ENCODE data around the gene TSPO. TPM values are rescaled to one million over a fixed set of nuclear protein-coding genes. Genes with fewer than 3 reads are reported as not detected.
A peak's percentile ranks its signal among the peaks of the same experiment; 100 is the strongest.
"Not testable (repeated sequence)": the region's sequence is repeated elsewhere in the genome, so short reads cannot be mapped to it uniquely, and the experiment has no call there.

Gene TSPO
- 361 and 465 TPM in 2 replicates for total RNA-seq

- peak; percentile 55 for DNase-seq
These were observed at the start of gene TSPO for GRCh38 chr22:43151251-43152002. TSPO (plus strand) TSS chr22:43151559; CDS start chr22:43159239, 7,680 bp downstream.

GRCh38 chr22:43104056-43104625 is 47.2 kb upstream of the TSPO start:
- peak; percentile 74 for DNase-seq

DNA sequence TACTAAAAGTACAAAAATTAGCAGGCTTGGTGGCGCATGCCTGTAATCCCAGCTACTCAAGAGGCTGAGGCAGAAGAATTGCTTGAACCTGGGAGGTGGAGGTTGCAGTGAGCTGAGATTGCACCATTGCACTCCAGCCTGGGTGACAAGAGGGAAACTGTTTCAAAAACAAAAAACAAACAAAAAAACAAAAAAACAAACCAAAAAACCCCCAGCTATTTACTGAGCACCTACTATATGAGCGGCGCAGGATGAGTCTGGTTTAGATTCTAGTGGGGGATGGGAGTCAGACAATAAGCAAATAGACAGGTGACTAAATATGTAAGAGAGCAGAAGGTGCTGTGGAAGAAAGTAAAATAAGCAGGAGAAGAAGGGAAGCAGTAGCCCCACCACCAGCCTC is 46.4 kb upstream of the TSPO start:
- DNase-seq: not testable (repeated sequence)

DNA sequence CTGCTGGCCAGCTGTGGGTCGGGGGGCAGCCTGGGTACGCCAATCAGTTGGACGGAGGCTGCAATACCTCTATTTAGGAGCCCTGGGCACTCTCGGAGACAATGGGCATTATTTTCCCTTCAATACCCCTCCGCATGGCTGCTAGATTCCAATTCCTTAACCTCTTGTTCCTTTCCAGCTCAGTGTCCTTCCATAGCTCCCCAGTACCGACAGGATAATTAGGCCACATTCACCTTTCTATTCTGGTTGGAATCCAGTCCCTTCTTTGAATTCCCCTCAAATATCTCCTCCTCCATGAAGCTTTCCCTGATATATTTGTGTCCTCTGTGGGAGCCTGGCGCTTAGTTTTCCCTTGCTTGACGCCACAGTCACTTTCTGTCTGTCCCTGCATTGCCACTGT is 45.1 kb upstream of the TSPO start:
- DNase-seq: no peak

DNA sequence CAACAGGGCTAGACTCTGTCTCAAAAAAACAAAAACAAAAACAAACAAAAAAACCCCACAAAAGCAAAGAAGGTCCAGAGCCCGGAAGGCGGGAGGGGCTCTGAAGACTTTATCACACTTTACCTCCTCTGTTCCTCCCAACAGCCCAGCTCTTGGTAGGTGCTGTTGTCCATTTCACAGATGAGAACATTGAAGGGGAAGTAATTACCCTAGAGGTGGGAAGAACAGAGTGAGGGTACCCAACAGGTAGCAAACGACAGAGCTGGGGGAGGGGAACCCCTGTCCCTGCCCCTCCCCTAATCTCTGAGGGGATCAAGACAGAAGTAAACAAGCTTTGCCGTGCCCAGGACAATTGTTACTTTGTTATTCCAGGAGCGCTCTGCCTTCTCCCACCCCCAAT is 41.8 kb upstream of the TSPO start:
- no peak for DNase-seq

DNA sequence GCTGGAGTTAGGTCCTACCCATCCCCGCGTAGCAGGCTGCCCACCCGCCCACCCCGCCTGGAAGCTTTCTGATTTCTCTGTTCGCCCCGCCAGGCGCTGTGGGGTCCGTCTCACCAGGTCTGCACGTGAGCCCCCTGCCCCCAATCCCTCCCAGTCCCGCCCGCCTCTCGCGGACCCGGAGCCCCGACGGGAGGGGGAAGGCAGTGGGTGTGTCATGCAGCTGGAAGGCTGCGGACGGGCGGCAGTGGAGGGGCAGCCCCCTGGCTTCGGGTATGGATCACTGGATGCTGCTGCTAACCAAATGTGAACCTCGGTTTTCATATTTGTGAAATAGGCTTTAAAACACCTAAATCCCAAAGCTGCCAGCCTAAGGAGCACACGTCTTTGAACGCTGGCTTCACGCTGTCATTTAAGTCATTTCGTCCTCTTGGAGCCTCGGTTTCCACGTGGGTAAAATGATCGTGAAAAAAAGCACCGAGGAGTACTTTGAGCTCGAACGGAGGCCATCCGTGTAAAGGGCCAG is 41.4 kb upstream of the TSPO start:
- no peak for DNase-seq

- DNase-seq: peak; percentile 57
These were observed 40.9 kb upstream of the TSPO start, which contains the start of gene BIK for GRCh38 chr22:43110444-43110926. BIK (plus strand) TSS chr22:43110750; CDS start chr22:43124023, 13,273 bp downstream.

GRCh38 chr22:43110927-43111623 is 40.3 kb upstream of the TSPO start:
- no peak for DNase-seq

DNA sequence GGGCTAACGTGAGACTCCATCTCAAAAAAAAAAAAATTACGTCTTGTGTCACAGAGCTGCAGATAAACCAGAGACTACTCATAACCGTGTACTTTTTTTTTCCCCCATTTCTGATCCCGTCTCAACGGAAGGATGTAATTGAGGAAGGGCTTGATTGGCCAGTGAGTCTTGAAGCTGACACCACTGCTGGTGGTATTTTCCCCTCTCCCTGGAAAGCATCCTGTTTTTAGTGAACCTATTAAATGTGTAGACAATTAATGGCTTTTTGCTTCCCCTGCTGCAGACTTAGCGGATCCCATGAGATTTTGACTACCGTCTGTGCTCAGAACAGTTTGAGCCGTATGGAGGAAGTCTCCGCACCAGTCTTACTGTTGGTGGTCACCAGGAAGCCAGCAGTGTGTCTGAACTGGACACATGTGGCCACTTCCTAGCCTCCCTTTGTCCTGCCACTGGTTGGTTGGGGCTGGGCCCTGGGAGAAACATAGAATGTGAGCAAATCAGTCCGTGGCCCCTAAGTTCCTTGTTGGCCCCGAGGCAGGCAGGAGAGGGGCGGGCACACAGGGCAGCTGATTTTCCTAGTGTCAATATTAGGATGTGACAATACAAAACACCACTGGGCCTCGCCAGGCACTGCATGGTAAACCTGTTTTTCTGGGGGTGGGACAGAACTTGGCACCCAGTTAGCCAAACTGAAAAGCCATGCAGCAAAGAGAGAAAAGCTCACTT is 37.7 kb upstream of the TSPO start:
- peak; percentile 34 for DNase-seq

DNA sequence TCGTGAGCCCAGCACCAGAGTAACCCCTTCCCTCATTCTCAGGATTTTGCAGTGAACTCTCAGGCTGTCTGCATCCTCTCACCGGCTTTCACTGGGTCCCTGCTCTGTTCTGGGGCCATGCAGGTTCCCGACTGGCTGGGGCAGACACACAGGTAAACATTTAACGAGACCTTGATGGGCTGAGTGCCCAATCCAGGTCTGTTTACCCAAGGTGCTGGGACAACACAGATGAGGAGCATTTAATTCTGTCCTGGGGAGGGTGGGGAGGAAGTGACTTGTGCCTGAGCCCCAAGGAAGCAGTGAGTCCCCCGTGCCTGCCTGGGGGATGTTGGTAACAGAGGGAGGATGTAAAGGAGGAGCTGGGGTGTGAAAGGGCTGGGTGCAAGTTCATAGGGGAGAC is 36.4 kb upstream of the TSPO start:
- DNase-seq: no peak

DNA sequence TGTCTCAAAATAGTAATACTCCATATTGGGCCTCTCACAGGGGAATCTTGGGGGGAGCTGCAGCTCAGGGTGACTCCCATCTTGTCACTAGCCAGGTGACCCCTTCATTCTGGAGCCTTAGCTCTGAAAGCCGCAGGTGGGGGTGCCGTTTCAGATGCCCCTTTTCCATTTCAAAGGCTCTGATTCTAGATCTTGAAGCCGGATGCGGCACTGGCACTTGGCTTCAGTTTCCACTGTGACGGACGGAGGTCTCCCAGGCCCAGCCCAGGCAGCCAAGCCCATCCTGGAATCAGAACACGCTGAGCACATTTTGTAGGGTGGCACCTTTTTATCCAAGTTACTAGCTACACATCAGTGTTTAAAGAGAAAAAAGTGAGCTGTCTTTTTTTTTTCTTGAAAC is 34.4 kb upstream of the TSPO start:
- DNase-seq: no peak

GRCh38 chr22:43118024-43118849 is 33.1 kb upstream of the TSPO start:
- no peak for DNase-seq

DNA sequence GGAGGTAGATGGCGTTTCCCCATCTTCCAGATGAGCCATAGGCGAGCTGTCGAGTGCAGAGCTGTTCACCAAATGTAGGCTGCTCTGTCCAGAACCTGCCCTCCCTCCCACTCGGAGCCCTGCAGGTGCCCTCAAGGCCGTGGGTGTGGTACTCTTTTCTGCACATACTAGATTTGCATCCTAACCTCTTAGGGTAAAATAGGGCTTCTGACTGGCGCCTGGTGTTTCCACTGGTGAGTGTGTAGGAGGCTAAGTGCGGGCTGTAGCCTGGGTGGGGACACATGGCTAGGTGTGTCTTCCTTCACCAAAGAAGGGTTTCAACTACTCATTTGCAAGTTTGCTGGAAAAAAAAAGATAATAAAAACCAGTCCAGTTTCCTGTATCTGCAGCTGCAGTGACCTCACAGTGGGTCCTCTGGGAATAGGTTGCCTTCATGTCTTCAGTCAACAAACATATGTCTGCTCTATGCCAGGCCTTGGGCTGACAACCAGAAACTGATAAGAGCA is 32.4 kb upstream of the TSPO start:
- DNase-seq: no peak

DNA sequence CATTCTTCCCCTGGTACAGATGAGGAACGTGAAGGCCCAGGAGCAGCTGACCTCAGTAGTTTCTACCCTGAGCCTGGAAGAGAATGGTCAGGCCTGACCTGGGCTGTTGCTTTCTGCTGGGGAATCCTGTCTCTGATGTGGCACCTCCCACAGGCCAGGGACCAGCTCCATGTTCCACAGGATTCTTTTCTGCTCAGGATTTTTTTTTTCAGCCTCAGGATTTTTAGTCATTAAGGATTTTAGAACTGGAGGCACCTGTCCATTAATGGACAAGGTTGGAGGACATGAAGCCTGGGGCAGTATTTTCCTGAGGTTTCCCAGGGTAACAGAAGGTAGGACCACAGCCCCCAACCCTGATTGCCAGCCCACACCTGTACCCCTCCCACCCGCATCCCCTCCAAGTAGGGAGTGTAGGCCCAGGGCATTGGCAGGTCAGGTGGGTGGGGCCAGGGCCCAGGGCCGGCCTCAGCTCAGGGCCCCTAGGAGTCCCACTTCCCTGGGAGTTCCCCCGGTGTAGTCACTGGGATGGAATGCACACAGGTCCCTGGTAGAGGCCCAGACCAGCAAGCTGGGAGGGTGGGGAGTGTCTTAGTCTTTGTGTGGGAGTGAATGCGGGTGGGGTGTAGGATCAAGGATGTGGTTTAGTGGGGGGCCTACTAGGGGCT is 24.7 kb upstream of the TSPO start:
- DNase-seq: peak; percentile 62

DNA sequence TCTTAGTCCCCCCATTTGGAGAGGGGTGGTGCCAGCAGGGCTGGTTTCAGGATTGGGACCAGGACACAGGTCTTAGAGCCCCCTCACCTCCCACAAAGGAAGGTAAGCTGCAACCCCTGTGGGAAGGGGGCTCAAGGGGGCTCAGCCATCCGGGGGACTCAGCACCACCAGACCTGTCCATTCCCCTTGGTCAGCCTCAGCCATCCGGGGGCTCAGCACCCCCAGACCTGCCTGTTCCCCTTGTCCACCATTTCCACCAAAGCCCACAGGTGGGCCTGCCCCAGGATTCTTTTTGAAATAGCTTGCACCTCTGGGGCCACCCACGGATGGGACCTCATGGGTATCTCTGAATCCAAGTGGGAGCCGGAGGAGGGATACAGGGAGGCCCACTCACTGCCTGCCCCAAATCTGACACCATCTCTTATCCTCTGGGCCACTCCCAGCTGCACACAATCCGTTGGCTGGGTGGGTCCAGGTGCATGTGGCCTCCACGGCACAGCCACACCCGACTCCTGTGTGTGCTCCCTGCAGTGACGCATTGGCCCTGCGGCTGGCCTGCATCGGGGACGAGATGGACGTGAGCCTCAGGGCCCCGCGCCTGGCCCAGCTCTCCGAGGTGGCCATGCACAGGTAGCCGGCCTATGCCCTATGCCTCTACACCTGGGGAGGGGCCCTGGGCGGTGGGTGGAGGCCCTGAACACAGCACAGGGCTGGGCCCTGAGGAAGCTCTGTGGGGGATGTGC is 24.0 kb upstream of the TSPO start:
- no peak for DNase-seq

DNA sequence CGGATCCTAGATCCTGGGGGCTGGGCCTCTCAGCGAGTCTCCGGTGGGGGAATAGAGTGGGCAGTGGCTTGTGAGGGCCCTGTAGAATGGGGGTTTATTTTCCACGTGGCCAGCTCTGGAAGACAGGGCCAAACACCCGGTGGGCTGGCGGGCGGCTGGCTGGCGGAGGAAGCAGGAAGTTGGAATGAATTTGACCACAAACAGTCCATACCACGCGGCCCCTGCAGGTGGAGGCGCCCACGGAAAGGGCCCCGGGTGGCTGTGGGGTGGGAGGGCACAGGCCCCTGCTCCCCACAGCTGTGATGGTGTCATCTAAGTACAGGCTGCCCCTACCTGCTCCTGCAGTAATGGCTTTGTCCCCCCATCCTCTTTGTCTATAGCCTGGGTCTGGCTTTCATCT is 23.2 kb upstream of the TSPO start:
- no peak for DNase-seq

GRCh38 chr22:43128928-43129424 is 22.4 kb upstream of the TSPO start:
- DNase-seq: no peak

GRCh38 chr22:43129426-43130425 is 21.6 kb upstream of the TSPO start:
- no peak for DNase-seq
